DOHH2 (cell line): ENCODE measurements around the gene PRXL2A.

ENCODE experiments used
- EZH2phosphoT487 ChIP-seq: fragments of 200-600 bp; sonication (generic); IDR thresholded peaks from 2 replicates; pipeline ENCODE4 v1.6.1; 2017; ENCODE audit warnings: borderline replicate concordance, mild to moderate bottlenecking, antibody characterized with exemption, low read length, moderate library complexity, mixed read lengths
- TF ChIP-seq, protein P1 (sequence below): fragments of 200-600 bp; sonication (generic); IDR thresholded peaks from one replicate; pipeline ENCODE4 v1.5.1; 2014; ENCODE audit warnings: antibody characterized with exemption, mild to moderate bottlenecking, low read depth, low read length; ENCODE audit not compliant: poor library complexity, severe bottlenecking

DNA sequence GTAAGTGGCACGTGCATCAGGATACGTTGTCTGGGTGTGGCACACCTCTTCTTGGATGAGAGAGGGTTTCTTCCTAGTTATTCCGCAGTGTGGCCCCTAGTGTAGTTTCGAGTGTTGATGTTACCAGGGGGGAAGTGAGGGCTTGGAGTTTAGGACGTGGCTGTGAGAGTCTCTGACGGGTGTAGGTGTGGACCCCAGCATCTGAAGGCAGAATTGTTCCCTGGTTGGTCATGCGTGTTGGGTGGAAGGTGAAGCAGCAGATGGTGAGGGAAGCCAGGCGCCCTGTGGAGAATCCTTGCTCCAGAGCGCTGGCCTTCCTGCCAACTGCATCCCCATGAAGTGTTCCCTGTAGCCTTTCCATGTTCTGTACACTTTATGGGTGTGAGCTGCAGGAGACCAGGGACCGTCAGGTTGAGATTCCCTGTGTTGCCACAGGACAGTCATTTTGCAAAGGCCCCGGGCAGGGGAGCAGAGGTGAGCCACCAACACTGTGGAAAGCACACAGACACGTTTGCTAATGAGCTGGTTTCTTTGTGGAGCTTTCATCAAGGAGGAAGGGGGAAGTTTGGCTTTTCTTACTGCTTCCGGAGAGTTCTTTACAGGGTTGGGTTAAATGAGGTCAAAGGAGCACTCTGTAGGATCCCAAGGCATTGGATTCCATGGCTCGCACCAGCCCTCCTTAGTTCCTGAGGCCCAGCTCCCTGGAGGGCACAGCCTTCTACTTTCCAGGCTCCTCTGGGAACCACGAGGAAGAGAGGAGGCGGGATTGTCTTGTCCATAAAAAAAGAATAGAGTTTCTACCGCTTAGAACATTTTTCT, 77.8 kb downstream of the PRXL2A start:
- TF ChIP-seq, protein P1, sequence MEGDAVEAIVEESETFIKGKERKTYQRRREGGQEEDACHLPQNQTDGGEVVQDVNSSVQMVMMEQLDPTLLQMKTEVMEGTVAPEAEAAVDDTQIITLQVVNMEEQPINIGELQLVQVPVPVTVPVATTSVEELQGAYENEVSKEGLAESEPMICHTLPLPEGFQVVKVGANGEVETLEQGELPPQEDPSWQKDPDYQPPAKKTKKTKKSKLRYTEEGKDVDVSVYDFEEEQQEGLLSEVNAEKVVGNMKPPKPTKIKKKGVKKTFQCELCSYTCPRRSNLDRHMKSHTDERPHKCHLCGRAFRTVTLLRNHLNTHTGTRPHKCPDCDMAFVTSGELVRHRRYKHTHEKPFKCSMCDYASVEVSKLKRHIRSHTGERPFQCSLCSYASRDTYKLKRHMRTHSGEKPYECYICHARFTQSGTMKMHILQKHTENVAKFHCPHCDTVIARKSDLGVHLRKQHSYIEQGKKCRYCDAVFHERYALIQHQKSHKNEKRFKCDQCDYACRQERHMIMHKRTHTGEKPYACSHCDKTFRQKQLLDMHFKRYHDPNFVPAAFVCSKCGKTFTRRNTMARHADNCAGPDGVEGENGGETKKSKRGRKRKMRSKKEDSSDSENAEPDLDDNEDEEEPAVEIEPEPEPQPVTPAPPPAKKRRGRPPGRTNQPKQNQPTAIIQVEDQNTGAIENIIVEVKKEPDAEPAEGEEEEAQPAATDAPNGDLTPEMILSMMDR = no peak
- no peak for TF ChIP-seq EZH2phosphoT487
